HepG2 (cell line): Measurements from ENCODE around the gene TIAM1. TPM values are rescaled to one million over a fixed set of nuclear protein-coding genes. Genes with fewer than 3 reads are reported as not detected.

Experiments
- ATAC-seq: fragments of 200-7000 bp; cut with Tn5 transposase; 3 replicates; pipeline ENCODE4 v1.9.1; 2020; ENCODE audit warnings: mild to moderate bottlenecking, moderate library complexity
- BruUV-seq: library from RNA; stranded (reverse); fragments of 400-500 nt; replicated peaks from 2 replicates; lab custom pipeline; 2021; lab: Mats Ljungman, UMichigan
- CTCF ChIA-PET: fragments of 300-600 bp; formaldehyde crosslinking; extraction: SDS; loops from one replicate; lab custom pipeline; 2021; ENCODE audit warnings: low total read pairs, inconsistent platforms, low intra/inter-chr PET ratio; lab: Yijun Ruan, JAX
- POLR2A ChIA-PET: fragments of 350-600 bp; sonication (Branson Sonifier 250); formaldehyde crosslinking; loops from one replicate; lab custom pipeline; 2020; ENCODE audit warnings: antibody characterized with exemption, inconsistent platforms; lab: Yijun Ruan, JAX
- DNase-seq: peaks from one replicate; pipeline ENCODE4 v3.0.0-alpha.2; 2015; ENCODE audit warnings: low spot score
- FAIRE-seq: peaks from 3 replicates; lab custom pipeline; 2011; peaks lifted over from hg19 to GRCh38; lab: Jason Lieb, UNC
- H2AFZ ChIP-seq: one replicate; pipeline ENCODE4 v1.6.1; 2011; ENCODE audit warnings: low read length, inconsistent platforms
- H3K27ac ChIP-seq: fragments of 300-600 bp; 3 replicates; pipeline ENCODE4 v1.8.0; 2011; ENCODE audit warnings: mixed run types, mild to moderate bottlenecking, mixed read lengths, low read length, inconsistent platforms; ENCODE audit not compliant: insufficient read depth; ENCODE audit errors: extremely low read length
- H3K27me3 ChIP-seq, 2 experiments: fragments of 200-600 bp in 1 of 2; 2 replicates in 1 of 2; 3 replicates in 1 of 2; pipeline versions ENCODE4 v1.6.0 to v1.8.0; 2011; ENCODE audit warnings: low read length in 2 of 2, mild to moderate bottlenecking in 2 of 2, moderate library complexity in 2 of 2, inconsistent platforms in 1 of 2; ENCODE audit not compliant: insufficient read depth in 2 of 2, control insufficient read depth in 1 of 2
- H3K36me3 ChIP-seq, 2 experiments: fragments of 200-600 bp in 1 of 2; replicated peaks in 1 of 2; 2 replicates in 1 of 2; 3 replicates in 1 of 2; pipeline versions ENCODE4 v1.5.1 to v1.8.0; 2011; ENCODE audit warnings: low read length in 2 of 2, inconsistent platforms in 1 of 2; ENCODE audit not compliant: insufficient read depth in 2 of 2, control insufficient read depth in 1 of 2
- H3K4me1 ChIP-seq: 2 replicates; pipeline ENCODE4 v1.5.1; 2012; ENCODE audit warnings: low read length, inconsistent platforms; ENCODE audit not compliant: insufficient read depth
- H3K4me2 ChIP-seq: 2 replicates; pipeline ENCODE4 v1.6.0; 2011; ENCODE audit warnings: low read depth, low read length, inconsistent platforms
- H3K4me3 ChIP-seq, 3 experiments: fragments of 200-600 bp in 1 of 3; sonication (generic), shearing (Covaris generic) in 1 of 3; replicated peaks in 1 of 3; 2 replicates each; pipeline ENCODE4 v1.5.1; 2011 to 2016; ENCODE audit warnings: low read length in 3 of 3, inconsistent platforms in 2 of 3, low read depth in 2 of 3, mild to moderate bottlenecking in 2 of 3, control low read depth in 1 of 3, mixed read lengths in 1 of 3; ENCODE audit not compliant: insufficient read depth in 1 of 3
- H3K79me2 ChIP-seq: one replicate; pipeline ENCODE4 v1.6.1; 2011; ENCODE audit warnings: low read length, inconsistent platforms; ENCODE audit not compliant: insufficient read depth
- H3K9ac ChIP-seq: 2 replicates; pipeline ENCODE4 v1.6.0; 2011; ENCODE audit warnings: mild to moderate bottlenecking, low read depth, low read length, inconsistent platforms; ENCODE audit not compliant: insufficient read depth
- H3K9me3 ChIP-seq: 2 replicates; pipeline ENCODE4 v1.5.1; 2012; ENCODE audit warnings: mild to moderate bottlenecking, low read length
- H4K20me1 ChIP-seq: 2 replicates; pipeline ENCODE4 v1.6.0; 2011; ENCODE audit warnings: inconsistent platforms, mild to moderate bottlenecking, low read length, moderate library complexity; ENCODE audit not compliant: insufficient read depth
- JARID2 ChIP-seq: sonication (generic); formaldehyde crosslinking; IDR thresholded peaks from 2 replicates; pipeline ENCODE4 v1.8.1; 2023; ENCODE audit warnings: missing genetic modification reagents, inconsistent platforms; ENCODE audit not compliant: insufficient replicate concordance
- JDP2 ChIP-seq: sonication (generic); formaldehyde crosslinking; IDR thresholded peaks from 2 replicates; pipeline ENCODE4 v1.8.1; 2022; ENCODE audit warnings: missing genetic modification reagents, borderline replicate concordance
- ZBTB4 ChIP-seq: sonication (generic); formaldehyde crosslinking; IDR thresholded peaks from 2 replicates; pipeline ENCODE4 v1.4.0; 2020; ENCODE audit warnings: missing genetic modification reagents, mild to moderate bottlenecking, borderline replicate concordance
- ZEB1 ChIP-seq: IDR thresholded peaks from 2 replicates; pipeline ENCODE4 v1.6.1; 2012; ENCODE audit warnings: mild to moderate bottlenecking, low read depth, inconsistent platforms; ENCODE audit not compliant: insufficient replicate concordance
- ZFP36L1 ChIP-seq: sonication (generic); formaldehyde crosslinking; IDR thresholded peaks from 2 replicates; pipeline ENCODE4 v1.8.0; 2022; ENCODE audit warnings: mild to moderate bottlenecking, missing genetic modification reagents, moderate library complexity
- ZNF337 ChIP-seq: sonication (generic); formaldehyde crosslinking; IDR thresholded peaks from 2 replicates; pipeline ENCODE4 v1.5.1; 2020; ENCODE audit warnings: missing genetic modification reagents, low read depth, mild to moderate bottlenecking, borderline replicate concordance
- ZNF782 ChIP-seq: sonication (generic); formaldehyde crosslinking; IDR thresholded peaks from 2 replicates; pipeline ENCODE4 v1.4.0; 2020; ENCODE audit warnings: missing genetic modification reagents, mild to moderate bottlenecking, borderline replicate concordance
- WGBS: methylation state at CpG from one replicate; pipeline ENCODE4 v1.1.6; 2017; ENCODE audit warnings: low lambda C conversion rate; 5-methylcytosine and 5-hydroxymethylcytosine counted together
- in situ Hi-C: cut with HindIII; loops from 2 replicates; pipeline ENCODE4 v1.10.0; 2017; ENCODE audit warnings: low pct_unique_long_range_greater_than_20kb; ENCODE audit not compliant: extremely low pct_ligation_motif_present
- intact Hi-C: fragments of 100-400 bp; cut with micrococcal nuclease; formaldehyde crosslinking; loops from one replicate; pipeline ENCODE4 v1.10.0; 2022; ENCODE audit not compliant: unreplicated experiment
- polyA plus RNA-seq, 8 experiments: library from polyadenylated mRNA; depleted of rRNA in 3 of 8; stranded (reverse) in 7 of 8; unstranded in 1 of 8; fragments of >200 nt; fragmentation: Illumina TruSeq in 4 of 8; extraction: Trizol in 4 of 8; gene quantifications; 2 replicates each; pipeline versions ENCODE4 v1.2.1 to v1.2.3, GENCODE V29; 2011 to 2016; ENCODE audit warnings: low read depth in 4 of 8, missing spikeins in 1 of 8, mixed read lengths in 1 of 8; ENCODE audit not compliant: insufficient read depth in 1 of 8
- total RNA-seq, 5 experiments: library from RNA; depleted of rRNA; stranded (reverse); fragments of >200 nt; fragmentation: Illumina TruSeq; extraction: Trizol; gene quantifications; 2 replicates each; pipeline ENCODE4 v1.2.3, GENCODE V29; 2016; ENCODE audit warnings: low read depth in 1 of 5
- TF ChIP-seq, protein P1 (sequence below): sonication (generic); formaldehyde crosslinking; IDR thresholded peaks from 2 replicates; pipeline ENCODE4 v1.4.0; 2020; ENCODE audit warnings: missing genetic modification reagents
- TF ChIP-seq, protein P2 (sequence below): sonication (generic); formaldehyde crosslinking; IDR thresholded peaks from 2 replicates; pipeline ENCODE4 v1.4.0; 2020; ENCODE audit warnings: mild to moderate bottlenecking, missing genetic modification reagents, borderline replicate concordance

Gene TIAM1
- total and polyA plus RNA-seq, 2 of the 13 experiments (the other 11 are each of a cell fraction or from before 2014, with no cell fraction given) = 0.13 to 0.24 TPM

DNA sequence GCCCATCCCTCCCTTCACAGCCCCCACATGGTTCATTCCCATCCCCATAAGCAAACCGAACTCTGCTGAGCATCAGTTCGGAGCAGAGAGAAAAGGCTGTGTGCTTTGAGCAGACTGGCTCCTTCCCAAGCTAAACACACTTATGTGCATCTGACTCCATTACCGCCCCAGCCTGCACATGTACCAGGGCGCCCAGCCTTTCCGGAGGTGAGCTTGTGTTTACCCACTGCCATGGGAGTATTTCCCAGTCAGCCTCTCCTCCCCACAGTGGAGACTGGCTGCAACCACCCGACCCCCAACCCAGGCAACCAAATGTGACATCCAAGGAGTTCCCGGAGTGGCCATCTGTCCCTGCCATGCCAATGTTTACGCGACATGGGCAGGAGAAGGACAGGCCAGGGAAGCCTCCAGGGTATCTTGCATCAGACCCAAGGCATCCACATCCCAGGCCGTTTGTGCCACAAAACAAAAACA lies 9.4 kb downstream of the TIAM1 start:
- Histone ChIP-seq H3K4me2 (no peak overlapping the region), H3K9me3 (no peaks in the 10 kb centered on the region), H3K4me1 (no peaks in the 10 kb centered on the region), H2AFZ (no peak overlapping the region), H3K79me2 (no peaks in the 10 kb centered on the region), H3K27ac (no peak overlapping the region), H3K9ac (no peak overlapping the region), H3K36me3 (no peaks in the 10 kb centered on the region), H4K20me1 (no peaks in the 10 kb centered on the region), H3K4me3 (no peak overlapping the region), H3K27me3 (no peaks in the 10 kb centered on the region)
- ChIA-PET CTCF (no interaction called here), POLR2A (no interaction called here)
- FAIRE-seq (no peak), DNase-seq (no peak), ATAC-seq (no peak)
- in situ Hi-C loops = no loop called here
- intact Hi-C loops = no loop called here
- WGBS = 41% methylated on average over 6 of the region's 10 CpGs
- TF ChIP-seq ZNF337 (CRISPR knock-in tag) = no peak
- TF ChIP-seq, protein P1, sequence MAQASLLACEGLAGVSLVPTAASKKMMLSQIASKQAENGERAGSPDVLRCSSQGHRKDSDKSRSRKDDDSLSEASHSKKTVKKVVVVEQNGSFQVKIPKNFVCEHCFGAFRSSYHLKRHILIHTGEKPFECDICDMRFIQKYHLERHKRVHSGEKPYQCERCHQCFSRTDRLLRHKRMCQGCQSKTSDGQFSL (CRISPR knock-in tag) = no peak
- no peak for TF ChIP-seq JDP2
- no peak for TF ChIP-seq JARID2
- TF ChIP-seq ZBTB4 (CRISPR knock-in tag) = no peak
- TF ChIP-seq ZFP36L1 = no peak
- TF ChIP-seq, protein P2, sequence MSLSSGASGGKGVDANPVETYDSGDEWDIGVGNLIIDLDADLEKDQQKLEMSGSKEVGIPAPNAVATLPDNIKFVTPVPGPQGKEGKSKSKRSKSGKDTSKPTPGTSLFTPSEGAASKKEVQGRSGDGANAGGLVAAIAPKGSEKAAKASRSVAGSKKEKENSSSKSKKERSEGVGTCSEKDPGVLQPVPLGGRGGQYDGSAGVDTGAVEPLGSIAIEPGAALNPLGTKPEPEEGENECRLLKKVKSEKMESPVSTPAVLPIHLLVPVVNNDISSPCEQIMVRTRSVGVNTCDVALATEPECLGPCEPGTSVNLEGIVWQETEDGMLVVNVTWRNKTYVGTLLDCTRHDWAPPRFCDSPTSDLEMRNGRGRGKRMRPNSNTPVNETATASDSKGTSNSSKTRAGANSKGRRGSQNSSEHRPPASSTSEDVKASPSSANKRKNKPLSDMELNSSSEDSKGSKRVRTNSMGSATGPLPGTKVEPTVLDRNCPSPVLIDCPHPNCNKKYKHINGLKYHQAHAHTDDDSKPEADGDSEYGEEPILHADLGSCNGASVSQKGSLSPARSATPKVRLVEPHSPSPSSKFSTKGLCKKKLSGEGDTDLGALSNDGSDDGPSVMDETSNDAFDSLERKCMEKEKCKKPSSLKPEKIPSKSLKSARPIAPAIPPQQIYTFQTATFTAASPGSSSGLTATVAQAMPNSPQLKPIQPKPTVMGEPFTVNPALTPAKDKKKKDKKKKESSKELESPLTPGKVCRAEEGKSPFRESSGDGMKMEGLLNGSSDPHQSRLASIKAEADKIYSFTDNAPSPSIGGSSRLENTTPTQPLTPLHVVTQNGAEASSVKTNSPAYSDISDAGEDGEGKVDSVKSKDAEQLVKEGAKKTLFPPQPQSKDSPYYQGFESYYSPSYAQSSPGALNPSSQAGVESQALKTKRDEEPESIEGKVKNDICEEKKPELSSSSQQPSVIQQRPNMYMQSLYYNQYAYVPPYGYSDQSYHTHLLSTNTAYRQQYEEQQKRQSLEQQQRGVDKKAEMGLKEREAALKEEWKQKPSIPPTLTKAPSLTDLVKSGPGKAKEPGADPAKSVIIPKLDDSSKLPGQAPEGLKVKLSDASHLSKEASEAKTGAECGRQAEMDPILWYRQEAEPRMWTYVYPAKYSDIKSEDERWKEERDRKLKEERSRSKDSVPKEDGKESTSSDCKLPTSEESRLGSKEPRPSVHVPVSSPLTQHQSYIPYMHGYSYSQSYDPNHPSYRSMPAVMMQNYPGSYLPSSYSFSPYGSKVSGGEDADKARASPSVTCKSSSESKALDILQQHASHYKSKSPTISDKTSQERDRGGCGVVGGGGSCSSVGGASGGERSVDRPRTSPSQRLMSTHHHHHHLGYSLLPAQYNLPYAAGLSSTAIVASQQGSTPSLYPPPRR (CRISPR knock-in tag) = no peak
- TF ChIP-seq ZNF782 = no peak
- TF ChIP-seq ZEB1 = no peak
- no TSS peak for BruUV-seq
